Heart left ventricle (tissue), 16 donors: Measurements from ENCODE around the gene SERPINB5. TPM values are rescaled to one million over a fixed set of nuclear protein-coding genes. Genes with fewer than 3 reads are reported as not detected.

Experiments
- ATAC-seq, 4 donors: fragments of 200-7000 bp; cut with Tn5 transposase; one replicate each; pipeline ENCODE4 v1.9.1; 2020 to 2022; ENCODE audit warnings: moderate library complexity in 4 of 4, mild to moderate bottlenecking in 3 of 4, moderate number of reproducible peaks in 1 of 4
- DNase-seq, 5 donors: peaks; one replicate each; pipeline ENCODE4 v3.0.0-alpha.2; 2020
- H3K27ac ChIP-seq, 12 donors: fragments of 200-600 bp; sonication (generic) in 4 of 12; one replicate each; pipeline versions ENCODE4 v1.5.0 to v1.8.0; 2016 to 2022; ENCODE audit warnings: mild to moderate bottlenecking in 2 of 12
- H3K27me3 ChIP-seq, 9 donors: fragments of 200-600 bp; sonication (generic) in 2 of 9; one replicate each; pipeline versions ENCODE4 v1.5.1 to v1.8.0; 2016 to 2022; ENCODE audit warnings: mild to moderate bottlenecking in 3 of 9
- H3K36me3 ChIP-seq, 9 donors: fragments of 200-600 bp; sonication (generic) in 2 of 9; one replicate each; pipeline versions ENCODE4 v1.5.0 to v1.8.0; 2018 to 2022; ENCODE audit warnings: mild to moderate bottlenecking in 2 of 9
- H3K4me1 ChIP-seq, 12 donors: fragments of 200-600 bp; sonication (generic) in 4 of 12; one replicate each; pipeline versions ENCODE4 v1.5.0 to v1.8.0; 2016 to 2022; ENCODE audit warnings: mild to moderate bottlenecking in 3 of 12
- H3K4me3 ChIP-seq, 12 donors: fragments of 200-600 bp; sonication (generic) in 4 of 12; one replicate each; pipeline versions ENCODE4 v1.5.0 to v1.8.0; 2017 to 2022; ENCODE audit warnings: mild to moderate bottlenecking in 9 of 12, moderate library complexity in 4 of 12
- H3K9me3 ChIP-seq, 12 donors: fragments of 200-600 bp; sonication (generic) in 4 of 12; one replicate each; pipeline versions ENCODE4 v1.5.0 to v1.8.0; 2016 to 2022; ENCODE audit warnings: mild to moderate bottlenecking in 1 of 12
- POLR2A ChIP-seq, 2 donors: fragments of 450-650 bp; IDR thresholded peaks; one replicate each; pipeline ENCODE4 v1.6.1; 2017; ENCODE audit warnings: antibody characterized with exemption in 2 of 2, mild to moderate bottlenecking in 2 of 2, moderate library complexity in 2 of 2
- WGBS, 4 donors: extraction: QIAGEN DNeasy Blood & Tissue Kit in 2 of 4; methylation state at CpG; one replicate each; pipeline versions ENCODE4 v1.1.5 to v1.1.7; 2013 to 2018; 5-methylcytosine and 5-hydroxymethylcytosine counted together
- intact Hi-C, 10 donors: fragments of 100-400 bp; cut with DNase I; formaldehyde crosslinking; loops; one replicate each; pipeline versions ENCODE4 v1.11.1 to v1.14.2; 2022
- polyA plus RNA-seq, 2 donors: library from polyadenylated mRNA; stranded (reverse); fragments of 200-250 nt; gene quantifications; one replicate each; pipeline ENCODE4 v1.2.3, GENCODE V29; 2013
- total RNA-seq, 9 donors: library from RNA; depleted of rRNA in 2 of 9; stranded (reverse); fragments of >200 nt in 2 of 9; fragmentation: NEBNext Ultra II Directional in 3 of 9; extraction: Animal tissue kit (Norgen Biotek cat#: 25700) in 3 of 9; gene quantifications; one replicate each; pipeline versions ENCODE4 v1.1.0 to v1.2.4, GENCODE V29; 2016 to 2023
- TF ChIP-seq, protein P1 (sequence below), 12 donors: fragments of 200-600 bp; sonication (generic) in 4 of 12; IDR thresholded peaks; one replicate each; pipeline versions ENCODE4 v1.5.0 to v1.8.0; 2018 to 2022; ENCODE audit warnings: antibody characterized with exemption in 12 of 12, mild to moderate bottlenecking in 5 of 12
- donor health status: ischemic (EF 13 %, LVEDD 7.1; RV severe dilation, severe dysfunction).
- donor health status: healthy with polysubstance abuse.
- donor health status: DM: no; HTN: yes; CAD: no.
- donor health status: DM: no; HTN: no; CAD: no.
- donor health status: ischemic (EF 25% LVEDD 6.9; RV normal size, moderate dysfunction).
- donor health status: ischemic (EF 25% LVEDD 5.7; RV mildly dilated, moderate dysfunction).
- donor health status: healthy.
- donor health status: DM: yes; HTN: yes; CAD: no.
- donor health status: ischemic (EF 35%, LVEDD 5.7; RV mildly dilated, moderate dysfunction).
- donor health status: nonischemic (EF 11% LVEDD 7.7; RV severe dilation, severe dysfunction).
- donor health status: DM: yes; HTN: yes; CAD: no.
- donor health status: PGD.
- donor health status: ischemic (EF 29% LVEDD 5.4; RV normal size, mild dysfunction).
- donor health status: nonischemic (EF 23%, LVEDD 6.1; RV moderate dilation, normal function).

The SERPINB5 gene
- total and polyA plus RNA-seq, 11 donors = not detected

DNA sequence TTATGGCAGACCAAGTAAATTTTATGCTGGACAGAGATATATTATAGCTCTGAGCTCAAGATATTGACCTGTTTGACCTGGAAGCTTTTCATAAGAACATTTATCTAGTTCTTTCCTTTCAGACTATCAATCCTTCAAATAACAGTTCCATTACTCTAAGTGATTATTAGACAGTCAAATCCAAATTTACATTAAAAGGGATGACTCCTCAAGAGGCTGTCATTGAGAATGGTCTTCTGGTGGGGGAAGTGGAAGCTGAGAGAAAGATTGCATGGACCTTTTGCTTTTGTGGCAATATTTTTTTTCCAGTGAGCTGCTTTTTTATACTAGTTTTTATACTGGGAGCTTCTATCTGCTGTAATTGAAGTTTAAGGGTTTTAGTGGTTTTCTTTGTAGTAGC, 50.5 kb downstream of the SERPINB5 start:
- intact Hi-C loops = no loop called here
- Histone ChIP-seq H3K27me3 (peaks cover 0 to 8% (median 0%) of the 10 kb centered on the region in 9 donors), H3K4me1 (no peaks in the 10 kb centered on the region), H3K9me3 (peaks cover 0 to 11% (median 0%) of the 10 kb centered on the region in 12 donors), H3K4me3 (no peak overlapping the region), H3K36me3 (no peaks in the 10 kb centered on the region), H3K27ac (no peak overlapping the region)
- DNase-seq (no peak), ATAC-seq (no peak)
- TF ChIP-seq, protein P1, sequence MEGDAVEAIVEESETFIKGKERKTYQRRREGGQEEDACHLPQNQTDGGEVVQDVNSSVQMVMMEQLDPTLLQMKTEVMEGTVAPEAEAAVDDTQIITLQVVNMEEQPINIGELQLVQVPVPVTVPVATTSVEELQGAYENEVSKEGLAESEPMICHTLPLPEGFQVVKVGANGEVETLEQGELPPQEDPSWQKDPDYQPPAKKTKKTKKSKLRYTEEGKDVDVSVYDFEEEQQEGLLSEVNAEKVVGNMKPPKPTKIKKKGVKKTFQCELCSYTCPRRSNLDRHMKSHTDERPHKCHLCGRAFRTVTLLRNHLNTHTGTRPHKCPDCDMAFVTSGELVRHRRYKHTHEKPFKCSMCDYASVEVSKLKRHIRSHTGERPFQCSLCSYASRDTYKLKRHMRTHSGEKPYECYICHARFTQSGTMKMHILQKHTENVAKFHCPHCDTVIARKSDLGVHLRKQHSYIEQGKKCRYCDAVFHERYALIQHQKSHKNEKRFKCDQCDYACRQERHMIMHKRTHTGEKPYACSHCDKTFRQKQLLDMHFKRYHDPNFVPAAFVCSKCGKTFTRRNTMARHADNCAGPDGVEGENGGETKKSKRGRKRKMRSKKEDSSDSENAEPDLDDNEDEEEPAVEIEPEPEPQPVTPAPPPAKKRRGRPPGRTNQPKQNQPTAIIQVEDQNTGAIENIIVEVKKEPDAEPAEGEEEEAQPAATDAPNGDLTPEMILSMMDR (IDR thresholded peaks at IDR 0.05) = no peak
- no peak for TF ChIP-seq POLR2A (IDR thresholded peaks at IDR 0.05)

- Histone ChIP-seq H3K27me3 (peaks cover 0 to 8% (median 0%) of the 10 kb centered on the region in 9 donors), H3K9me3 (peaks cover 0 to 11% (median 0%) of the 10 kb centered on the region in 12 donors), H3K36me3 (no peaks in the 10 kb centered on the region), H3K4me3 (no peak overlapping the region), H3K27ac (no peak overlapping the region), H3K4me1 (no peaks in the 10 kb centered on the region)
- ATAC-seq = no peak
- TF ChIP-seq, protein P1 (IDR thresholded peaks at IDR 0.05) = no peak
- no peak for TF ChIP-seq POLR2A (IDR thresholded peaks at IDR 0.05)
- intact Hi-C loops = no loop called here
- 56 to 61% (median 58%) methylated on average over 5 of the region's 5 CpGs for WGBS, 4 donors
- no peak for DNase-seq
Measured at GRCh38 chr18:63528863-63529492, 52.2 kb downstream of the SERPINB5 start.

GRCh38 chr18:63532471-63532870, 55.7 kb downstream of the SERPINB5 start:
- TF ChIP-seq, protein P1 (IDR thresholded peaks at IDR 0.05) = no peak
- no peak for TF ChIP-seq POLR2A (IDR thresholded peaks at IDR 0.05)

GRCh38 chr18:63534615-63535014, 57.9 kb downstream of the SERPINB5 start:
- peaks cover 0 to 3% (median 0%) of the 10 kb centered on the region in 12 donors for H3K9me3 ChIP-seq
- H3K4me1 ChIP-seq = no peaks in the 10 kb centered on the region
- H3K4me3 ChIP-seq = no peak overlapping the region
- peak overlapping the region in 1 of 12 donors; percentile 1 for H3K27ac ChIP-seq
- DNase-seq (no peak), ATAC-seq (no peak)
- WGBS, 4 donors = 49 to 62% (median 53%) methylated on average over 4 of the region's 4 CpGs
- intact Hi-C loops = loop anchor here in 1 of 10 donors (5.0 kb wide), 1 partner anchor 123 kb away; no protein-coding TSS in a partner anchor
- TF ChIP-seq, protein P1 (IDR thresholded peaks at IDR 0.05) = no peak
- no peak for TF ChIP-seq POLR2A (IDR thresholded peaks at IDR 0.05)
- no peaks in the 10 kb centered on the region for H3K27me3 ChIP-seq
- no peaks in the 10 kb centered on the region for H3K36me3 ChIP-seq

More at GRCh38 chr18:63532471-63532870, 55.7 kb downstream of the SERPINB5 start:
- Histone ChIP-seq H3K4me3 (no peak overlapping the region), H3K4me1 (no peaks in the 10 kb centered on the region), H3K27ac (no peak overlapping the region), H3K36me3 (no peaks in the 10 kb centered on the region), H3K9me3 (peaks cover 0 to 3% (median 0%) of the 10 kb centered on the region in 12 donors), H3K27me3 (no peaks in the 10 kb centered on the region)
- intact Hi-C loops = no loop called here
- DNase-seq (no peak), ATAC-seq (no peak)
- 88 to 100% (median 90%) methylated on average over 2 of the region's 2 CpGs for WGBS, 4 donors
